GM19239 (cell line): ENCODE data around the gene LRRC2.
"Not testable (repeated sequence)": the region's sequence is repeated elsewhere in the genome, so short reads cannot be mapped to it uniquely, and the experiment has no call there.

ENCODE experiments used
- DNase-seq: peaks from one replicate; pipeline ENCODE4 v3.0.0; 2011; ENCODE audit warnings: low spot score; ENCODE audit not compliant: insufficient read length
- FAIRE-seq: peaks from 2 replicates; lab custom pipeline; 2011; peaks lifted over from hg19 to GRCh38; lab: Jason Lieb, UNC

The LRRC2 gene

DNA sequence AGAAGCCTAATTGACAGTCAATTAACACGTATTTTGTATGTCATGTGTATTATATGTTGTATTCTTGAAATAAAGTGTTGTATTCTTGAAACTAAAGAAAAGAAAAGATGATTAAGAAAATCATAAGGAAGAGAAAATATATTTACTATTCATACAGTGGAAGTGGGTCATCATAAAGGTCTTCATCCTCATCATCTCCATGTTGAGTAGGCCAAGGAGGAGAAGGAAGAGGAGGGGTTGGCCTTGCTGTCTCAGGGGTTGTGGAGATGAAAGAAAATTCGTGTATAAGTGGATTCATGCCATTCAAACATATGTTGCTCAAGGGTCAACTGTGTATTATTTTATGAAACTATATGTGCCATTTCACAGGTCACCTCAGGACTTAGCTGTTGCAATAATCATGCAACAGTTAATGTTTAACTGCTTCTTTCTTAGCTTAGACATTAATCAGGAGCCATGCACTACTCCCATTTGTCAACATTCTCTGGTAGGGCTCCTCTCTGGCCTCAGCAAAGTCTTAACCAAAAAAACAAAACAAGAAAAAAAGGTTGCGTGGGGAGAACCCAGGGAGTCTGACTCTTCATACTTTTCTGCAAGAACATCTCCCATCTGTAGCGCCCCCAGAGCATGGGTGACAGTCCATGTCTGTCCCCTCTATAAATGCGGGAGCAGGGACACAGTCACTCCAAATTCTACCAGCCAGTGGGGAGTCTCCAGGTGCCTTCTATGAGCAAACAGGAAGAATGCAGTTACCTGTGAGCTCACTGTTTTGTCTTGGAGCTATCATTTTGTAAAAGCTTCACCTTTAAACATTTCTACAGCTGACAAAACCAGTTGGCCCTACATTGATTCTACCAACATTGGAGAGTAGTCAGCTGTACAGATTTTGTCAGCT is 19.9 kb upstream of the LRRC2 start:
- FAIRE-seq (no peak), DNase-seq (no peak)

DNA sequence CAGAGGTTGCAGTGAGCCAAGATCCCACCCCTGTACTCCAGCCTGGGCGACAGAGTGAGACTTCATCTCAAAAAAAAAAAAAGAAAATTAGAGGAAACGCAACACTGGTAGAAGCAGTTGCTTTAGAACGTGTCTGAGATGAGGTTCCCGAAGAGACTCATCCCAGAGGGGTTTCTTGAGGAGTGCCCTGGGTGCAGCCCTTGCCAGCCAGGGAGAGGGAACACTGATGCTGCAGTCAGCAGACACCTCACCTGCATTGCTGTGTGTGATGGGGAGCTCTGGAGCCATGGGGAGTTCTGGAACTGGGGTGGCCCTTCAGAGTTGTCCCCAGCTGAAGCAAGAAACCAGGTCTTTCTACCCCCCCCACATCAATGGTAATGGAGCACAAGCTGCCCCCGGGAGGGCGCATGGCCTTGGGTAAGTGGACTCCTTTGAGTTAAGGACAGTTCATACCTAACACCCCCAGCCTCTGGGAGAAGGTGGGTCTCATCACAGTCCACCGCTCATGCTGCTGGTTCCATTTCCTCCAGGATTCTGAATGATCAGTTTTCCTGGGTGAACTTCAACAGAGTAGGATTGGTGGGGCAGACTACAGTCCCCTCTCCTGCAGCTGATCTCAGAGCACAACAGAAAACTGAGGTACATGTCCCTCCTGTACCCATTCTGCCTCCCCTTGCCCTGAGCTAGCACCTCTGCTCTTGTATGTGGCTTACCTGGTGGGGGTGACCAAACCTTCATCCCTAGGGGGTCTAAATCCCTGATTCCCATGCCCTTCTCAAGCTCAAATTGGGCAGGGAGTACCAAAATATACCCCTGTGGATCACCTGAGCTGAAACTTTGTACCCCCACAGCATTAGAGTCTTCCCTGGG is 18.7 kb upstream of the LRRC2 start:
- no peak for FAIRE-seq
- no peak for DNase-seq

DNA sequence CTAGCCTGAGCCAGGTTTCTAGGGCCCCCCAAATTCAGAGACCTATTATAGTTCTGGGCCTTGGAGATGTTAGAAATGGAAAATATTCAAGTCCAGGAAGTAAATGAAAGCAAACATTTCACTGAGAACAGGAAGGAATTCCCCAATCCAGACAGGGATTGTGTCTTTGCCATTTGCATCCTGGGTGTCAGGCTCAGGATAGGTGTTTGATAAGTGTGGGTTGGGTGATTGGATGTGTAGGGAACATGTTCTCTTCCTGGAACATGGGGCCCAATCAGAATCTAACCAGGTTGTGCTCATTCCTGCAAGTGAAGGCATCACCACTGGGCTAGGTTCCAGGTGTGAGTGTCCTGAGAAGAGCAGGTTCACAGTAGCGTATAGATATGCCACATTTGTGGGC is 14.6 kb upstream of the LRRC2 start:
- no peak for FAIRE-seq
- DNase-seq = no peak

DNA sequence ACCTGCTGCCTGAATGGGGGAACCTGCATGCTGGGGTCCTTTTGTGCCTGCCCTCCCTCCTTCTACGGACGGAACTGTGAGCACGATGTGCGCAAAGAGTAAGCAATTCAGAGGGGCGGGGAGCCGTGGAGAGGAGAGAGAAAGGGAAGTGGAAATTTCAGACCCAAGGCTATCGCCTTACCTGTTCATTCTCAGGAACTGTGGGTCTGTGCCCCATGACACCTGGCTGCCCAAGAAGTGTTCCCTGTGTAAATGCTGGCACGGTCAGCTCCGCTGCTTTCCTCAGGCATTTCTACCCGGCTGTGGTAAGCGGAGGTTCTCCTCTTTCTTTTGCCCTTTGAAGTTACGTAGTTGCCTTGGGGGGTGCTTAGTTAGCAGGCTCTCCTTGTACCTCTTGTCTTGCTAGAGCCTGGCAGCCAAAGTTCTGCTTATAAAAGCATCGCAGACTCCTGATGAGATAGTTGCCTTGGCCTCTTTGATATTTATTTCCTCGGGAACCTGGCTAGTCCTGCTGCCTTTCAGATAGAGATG is 13.7 kb upstream of the LRRC2 start:
- FAIRE-seq (no peak), DNase-seq (no peak)

DNA sequence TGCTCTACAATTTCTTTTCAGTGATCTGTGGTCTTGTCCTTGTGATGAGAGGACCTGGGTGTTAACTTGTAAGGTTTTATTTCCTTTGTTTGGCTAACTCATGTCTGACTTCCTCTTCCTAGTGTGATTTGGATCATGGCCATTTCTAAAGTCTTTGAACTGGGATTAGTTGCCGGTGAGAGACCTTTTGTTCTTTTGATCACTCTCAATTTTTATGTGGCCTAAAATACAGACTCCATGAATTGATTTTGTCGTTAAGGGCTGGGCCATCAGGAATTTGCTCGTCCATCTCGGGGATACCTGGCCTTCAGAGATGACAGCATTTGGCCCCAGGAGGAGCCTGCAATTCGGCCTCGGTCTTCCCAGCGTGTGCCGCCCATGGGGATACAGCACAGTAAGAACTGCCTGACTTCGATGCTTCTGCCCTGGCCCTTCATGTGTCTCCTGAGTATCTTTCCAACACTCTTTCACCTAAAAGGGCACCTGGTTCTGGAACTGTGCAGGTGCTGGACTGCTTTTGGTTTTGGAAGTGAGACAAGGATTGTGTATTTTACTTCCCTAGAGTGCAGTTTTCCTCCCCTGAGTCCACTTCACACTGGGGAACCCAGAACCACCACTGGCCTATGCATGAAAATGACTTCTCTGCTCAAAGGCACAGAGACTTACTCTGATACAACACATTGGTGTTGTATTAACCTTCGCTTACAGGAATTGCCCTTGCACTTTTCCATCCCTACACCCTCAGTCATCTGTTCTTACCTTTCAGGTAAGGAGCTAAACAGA is 13.1 kb upstream of the LRRC2 start:
- DNase-seq = no peak
- FAIRE-seq = no peak

DNA sequence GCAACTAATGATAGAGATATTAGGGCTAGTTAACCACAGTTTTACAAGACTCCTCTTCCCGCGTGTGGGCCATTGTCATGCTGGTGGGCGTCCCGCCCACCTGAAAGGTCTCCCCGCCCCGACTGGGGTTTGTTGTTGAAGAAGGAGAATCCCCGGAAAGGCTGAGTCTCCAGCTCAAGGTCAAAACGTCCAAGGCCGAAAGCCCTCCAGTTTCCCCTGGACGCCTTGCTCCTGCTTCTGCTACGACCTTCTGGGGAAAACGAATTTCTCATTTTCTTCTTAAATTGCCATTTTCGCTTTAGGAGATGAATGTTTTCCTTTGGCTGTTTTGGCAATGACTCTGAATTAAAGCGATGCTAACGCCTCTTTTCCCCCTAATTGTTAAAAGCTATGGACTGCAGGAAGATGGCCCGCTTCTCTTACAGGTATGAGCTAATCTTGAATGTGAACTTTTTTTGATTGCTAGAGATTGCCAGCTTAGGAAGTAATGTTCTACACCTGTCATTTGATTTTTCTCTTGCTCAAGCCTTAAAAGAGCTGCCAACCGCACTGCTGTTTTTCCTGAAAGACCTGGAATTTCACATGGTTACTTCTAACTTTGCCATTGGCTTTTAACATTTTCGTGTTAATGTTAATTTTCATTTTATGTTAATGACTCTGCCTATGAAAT is 11.6 kb upstream of the LRRC2 start:
- not testable (repeated sequence) for FAIRE-seq, DNase-seq

DNA sequence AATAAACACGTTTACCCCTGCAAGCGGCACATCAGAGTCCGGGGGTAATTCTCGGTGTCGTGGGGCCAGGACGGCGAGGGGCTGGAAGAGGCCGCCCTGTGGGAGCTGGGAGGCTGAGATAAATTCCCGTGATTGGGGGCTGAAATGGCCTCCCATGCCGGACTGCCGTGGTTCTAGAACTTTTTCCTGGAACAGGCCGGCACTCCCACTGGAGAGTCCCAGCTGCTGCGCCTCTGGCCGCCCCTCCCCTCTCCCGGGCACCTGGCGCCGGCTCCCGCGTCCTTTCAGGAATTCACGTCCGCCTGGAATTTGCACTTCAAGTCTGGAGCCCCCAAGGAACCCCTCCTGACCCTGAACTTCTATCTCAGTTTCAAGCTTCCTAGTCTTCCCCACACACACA is 10.8 kb upstream of the LRRC2 start:
- no peak for FAIRE-seq

DNA sequence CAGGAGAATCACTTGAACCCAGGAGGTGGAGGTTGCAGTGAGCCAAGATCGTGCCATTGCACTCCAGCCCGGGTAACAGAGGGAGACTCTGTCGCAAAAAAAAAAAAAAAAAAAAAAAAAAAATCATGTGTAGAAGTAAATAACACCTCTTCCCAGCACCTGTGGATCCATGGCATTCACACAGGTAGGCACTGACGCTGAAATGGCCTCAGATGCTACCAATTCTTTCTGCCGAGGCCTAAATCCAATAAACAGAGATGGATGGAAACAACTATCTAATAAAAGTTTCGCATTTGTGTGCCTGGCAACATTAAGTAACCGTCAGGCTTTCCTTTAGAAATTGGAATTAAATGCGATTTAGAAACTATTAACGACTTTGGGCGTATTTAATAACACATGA is 10.3 kb upstream of the LRRC2 start:
- FAIRE-seq = no peak
- no peak for DNase-seq

More for the DNA sequence above, 10.8 kb upstream of the LRRC2 start:
- no peak for DNase-seq

DNA sequence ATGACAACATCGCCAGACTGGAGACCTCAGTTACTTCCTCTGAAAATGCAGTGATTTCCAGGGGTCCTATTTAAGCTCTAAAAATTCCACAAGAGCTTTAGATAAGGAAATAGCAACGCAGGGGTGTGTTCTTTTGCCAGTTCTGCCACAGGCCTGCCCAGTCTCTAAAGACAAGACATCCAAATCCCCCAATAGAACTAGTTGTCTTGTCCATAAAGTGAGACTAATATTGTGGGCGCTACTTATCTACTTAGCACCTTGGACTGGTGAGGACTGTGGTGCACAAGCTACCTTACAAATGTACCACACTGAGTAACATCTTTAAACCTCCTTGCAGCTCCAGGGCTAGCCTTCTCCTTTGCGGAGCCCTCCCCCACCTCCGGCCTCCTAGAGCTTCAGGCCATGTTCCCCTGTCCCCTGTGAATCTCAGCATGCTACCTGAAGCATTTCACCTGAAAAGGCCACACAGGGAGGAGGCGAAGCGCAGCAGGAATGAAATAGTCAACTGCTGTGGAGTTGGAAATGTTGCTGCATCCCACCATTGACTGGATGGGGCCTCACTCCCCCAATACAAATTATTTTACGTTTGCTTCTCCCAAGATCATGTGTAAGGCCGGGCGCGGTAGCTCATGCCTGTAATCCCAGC is 9.6 kb upstream of the LRRC2 start:
- DNase-seq (no peak), FAIRE-seq (no peak)

DNA sequence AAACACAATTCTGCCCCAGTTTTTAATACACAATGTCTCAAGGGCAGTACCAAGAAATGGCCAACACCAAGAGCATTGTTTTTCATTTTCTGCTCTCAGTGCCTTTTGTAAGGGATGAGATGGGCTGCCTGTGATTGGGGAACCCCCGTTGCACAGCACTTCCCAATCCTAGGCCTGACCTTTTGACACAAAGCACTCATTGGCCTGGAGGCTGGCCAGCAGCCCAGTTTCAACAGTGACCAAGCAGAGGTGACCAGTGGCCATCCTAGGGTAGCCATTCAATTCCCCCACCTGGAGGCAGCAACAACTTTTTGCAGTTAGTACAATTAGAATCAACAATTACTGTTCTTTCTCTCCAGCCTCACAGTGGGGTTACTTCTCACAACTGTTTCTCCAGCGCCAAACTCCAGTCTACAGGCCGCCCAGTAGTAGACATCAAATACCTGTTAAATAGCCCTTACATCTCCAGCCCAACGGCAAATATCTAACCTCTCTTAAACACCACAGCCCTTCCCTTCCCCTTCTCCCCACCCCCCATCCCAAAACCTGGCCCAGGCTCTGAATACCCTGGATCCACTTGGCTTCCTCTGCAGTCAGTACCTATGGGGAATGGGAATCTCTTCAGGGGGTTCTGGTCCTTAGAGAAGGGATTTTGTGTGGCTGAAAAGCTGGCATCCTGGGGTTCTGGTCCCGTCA is 8.9 kb upstream of the LRRC2 start:
- FAIRE-seq (no peak), DNase-seq (no peak)

DNA sequence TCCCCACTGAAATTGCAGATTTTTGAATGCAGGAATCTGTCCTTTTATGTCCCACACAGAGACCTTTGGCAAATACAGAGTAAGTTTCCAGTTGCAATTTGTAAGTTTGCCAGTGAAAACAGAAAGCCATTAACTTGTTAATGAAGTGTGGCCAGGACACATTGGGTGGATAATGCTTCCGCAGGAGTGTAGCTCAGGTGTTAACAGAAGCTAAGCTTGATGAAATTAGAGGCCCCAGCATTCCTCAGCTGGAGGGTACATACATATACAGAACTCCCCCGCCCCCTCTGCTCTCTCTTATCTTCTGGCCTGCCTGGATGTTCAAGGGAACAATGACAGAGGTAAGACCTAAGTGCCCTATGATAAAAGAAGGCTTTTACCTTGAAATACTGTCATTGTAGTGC is 8.1 kb upstream of the LRRC2 start:
- DNase-seq = no peak
- FAIRE-seq = no peak

DNA sequence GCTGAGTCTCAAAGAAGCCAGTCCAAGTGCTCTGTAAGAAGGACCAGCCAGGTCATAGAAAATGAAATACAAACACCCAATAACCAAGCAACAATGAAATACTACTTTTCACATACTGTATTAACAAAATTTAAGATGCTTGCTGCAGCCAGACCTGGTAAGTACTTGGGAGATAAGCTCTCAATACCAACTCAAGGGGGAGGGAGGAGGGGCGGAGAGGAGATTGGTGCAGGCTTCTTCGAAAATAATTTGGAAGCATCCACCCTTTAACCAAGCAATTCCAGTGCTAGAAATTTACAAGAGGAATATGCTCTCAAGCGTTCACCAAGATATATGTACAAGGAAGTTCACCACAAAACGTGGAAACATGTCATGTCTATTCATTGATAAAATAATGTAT is 7.6 kb upstream of the LRRC2 start:
- FAIRE-seq (no peak), DNase-seq (no peak)

DNA sequence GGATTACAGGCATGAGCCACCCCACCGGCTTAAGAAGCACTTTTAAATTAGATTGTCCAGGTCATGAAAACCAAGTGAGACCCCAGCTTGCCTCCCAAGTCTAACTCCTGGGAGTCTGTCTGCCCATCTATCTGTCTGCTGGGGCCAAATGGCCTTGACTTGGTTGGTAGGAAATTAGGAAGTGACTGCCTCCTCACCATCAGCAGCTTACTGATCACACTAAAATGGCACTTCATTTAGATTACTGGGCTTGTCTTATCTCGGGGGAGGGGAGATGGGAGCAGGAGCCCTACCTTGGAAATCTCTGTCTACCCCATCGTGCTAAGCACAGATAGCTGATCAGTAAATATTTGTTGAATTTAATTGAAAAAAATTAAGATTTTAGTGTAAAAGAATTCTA is 5.6 kb upstream of the LRRC2 start:
- no peak for DNase-seq
- FAIRE-seq = no peak

DNA sequence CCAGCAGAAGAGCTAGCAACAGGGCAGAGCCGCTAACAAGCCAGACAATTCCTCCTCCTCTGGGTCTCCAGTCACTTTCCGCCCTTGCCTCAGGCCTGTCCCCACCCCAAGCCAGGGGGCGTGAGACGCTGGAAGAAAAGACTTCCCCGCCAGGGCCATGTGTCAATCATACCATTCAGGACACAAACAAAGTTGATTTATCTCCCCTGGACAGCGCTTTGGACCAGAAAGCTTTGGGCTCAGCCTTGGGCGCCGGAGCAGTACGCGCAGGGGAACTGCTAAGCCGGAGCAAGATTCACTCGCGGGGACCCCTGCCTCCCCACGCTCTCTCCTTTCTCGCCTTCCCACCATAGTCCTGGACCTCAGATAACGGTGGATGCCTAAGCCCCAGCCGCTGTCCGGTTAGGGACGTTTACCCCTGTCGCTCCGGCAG is 479 bp downstream of the LRRC2 start:
- no peak for DNase-seq
- no peak for FAIRE-seq

DNA sequence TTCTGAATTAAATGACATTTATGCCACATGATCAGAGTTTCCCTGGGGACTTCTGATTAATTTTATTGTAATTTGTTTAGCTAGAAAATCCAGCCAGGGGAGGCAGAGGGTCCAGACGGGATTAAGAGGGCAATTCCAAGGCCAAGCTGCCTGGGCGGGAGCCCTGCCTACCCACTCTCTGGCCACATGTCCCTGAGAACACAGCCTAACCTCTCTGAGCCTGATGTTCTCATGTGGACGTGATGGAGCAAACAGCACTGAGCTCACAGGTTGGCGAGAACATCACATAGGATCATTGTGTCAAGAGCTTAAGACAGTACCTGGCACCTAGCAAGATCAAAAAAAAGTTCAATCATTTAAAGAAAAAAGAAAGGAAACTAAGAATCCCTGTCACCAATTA is 1.0 kb downstream of the LRRC2 start:
- DNase-seq = no peak
- no peak for FAIRE-seq

DNA sequence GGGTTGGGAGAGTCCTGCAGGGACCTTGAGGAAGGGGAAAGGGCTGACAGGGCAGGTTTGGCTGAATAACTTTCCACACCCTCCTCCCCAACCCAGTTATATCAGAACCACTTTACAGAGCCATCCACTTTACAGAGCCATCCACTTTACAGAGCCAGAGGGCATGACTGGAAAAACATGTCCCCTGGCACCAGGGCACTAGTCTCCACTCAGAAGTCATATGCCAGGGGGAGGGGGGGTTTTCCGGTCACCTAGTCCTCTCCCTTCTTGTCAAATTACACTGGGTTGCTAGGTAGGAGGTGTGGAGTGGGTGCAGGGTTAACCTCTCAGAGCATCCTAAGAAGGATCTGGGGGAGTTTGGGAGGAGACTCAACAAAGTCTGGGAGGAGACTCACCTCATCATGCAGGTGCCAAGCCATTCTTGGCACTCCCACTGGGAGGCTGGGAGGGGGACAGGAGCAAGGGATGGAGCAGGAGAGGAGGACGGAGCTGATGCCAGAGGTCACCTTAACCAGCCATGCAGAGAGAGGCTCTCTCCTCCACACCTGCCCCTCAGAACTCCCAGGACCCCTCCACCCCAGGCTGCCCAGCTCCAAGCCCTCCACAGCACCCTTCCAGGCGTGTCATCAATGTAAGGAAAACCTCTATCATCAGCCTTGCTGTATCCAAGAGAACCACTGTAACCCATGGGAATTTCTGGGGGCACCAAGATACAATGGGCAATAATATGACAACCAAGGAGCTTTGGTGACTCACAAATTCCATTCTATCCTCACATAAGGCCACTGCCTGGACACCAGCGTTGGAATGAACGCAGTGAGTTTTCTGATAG is 1.7 kb downstream of the LRRC2 start:
- no peak for DNase-seq
- FAIRE-seq = no peak

DNA sequence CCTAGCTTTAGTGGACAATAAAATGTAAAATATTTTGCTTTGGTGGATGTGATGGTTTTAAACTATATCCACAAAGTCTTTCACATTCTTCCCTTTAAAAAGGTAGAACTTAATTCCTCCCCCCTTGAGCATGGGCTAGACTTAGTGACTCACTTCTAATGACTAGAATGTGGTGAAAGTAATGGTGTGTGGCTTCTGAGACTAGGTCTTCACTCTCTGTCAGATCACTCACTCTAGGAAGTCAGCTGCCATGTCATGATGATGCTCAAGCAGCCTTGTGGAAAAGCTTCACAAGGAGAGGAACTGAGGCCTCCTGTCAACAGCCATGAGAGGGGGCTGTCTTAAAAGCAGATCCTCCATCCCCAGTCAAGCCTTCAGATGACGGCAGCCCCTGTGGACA is 4.2 kb downstream of the LRRC2 start:
- FAIRE-seq (no peak), DNase-seq (no peak)

DNA sequence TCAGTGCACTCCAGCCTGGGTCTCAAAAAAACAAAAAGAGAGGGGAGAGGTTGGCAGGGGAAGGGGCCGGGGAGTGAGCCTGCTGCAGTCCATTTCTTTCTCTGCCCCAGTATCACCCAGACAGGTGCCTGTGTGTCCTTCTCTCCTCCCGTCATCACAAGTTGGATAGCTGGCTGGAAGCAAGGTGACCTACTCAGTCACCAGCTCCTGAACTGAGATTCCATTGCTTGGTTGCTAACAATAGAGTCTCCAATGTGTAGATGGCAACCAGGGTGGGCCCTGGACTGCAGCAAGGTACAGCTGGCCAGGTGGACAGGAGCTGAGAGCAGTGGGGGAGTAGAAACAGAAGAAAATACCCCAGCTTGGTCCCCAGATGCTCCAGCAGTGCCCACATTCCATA is 4.6 kb downstream of the LRRC2 start:
- no peak for DNase-seq
- no peak for FAIRE-seq
